ENCODE results near the gene OR6C74. TPM values are rescaled to one million over a fixed set of nuclear protein-coding genes. Genes with fewer than 3 reads are reported as not detected.

OR6C74 gene
- total RNA-seq = not detected in 2 replicates

DNA sequence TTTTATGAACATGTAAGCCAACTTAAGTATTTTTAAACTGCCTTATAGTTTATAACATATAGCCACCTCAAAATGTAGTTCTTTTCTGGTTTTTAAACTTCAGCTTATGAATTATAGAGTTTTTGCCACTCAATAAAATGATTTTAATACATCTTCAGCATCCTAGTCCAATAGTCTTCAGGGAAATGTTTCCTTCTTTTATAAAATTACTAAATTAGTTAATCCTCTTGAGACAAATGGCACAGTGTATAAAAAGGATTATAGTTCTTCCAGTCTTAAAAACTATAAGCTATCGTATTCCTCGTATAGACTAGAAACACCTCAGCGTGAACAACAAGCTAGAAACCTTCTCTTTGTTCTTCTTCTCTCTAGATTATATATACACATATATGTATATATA, at the start of gene OR6C74:
Gene OR6C74 (plus strand): TSS at position 301 of the 400 bp plus-strand sequence. CDS start 2,679 bp downstream, outside the sequence.

DNA sequence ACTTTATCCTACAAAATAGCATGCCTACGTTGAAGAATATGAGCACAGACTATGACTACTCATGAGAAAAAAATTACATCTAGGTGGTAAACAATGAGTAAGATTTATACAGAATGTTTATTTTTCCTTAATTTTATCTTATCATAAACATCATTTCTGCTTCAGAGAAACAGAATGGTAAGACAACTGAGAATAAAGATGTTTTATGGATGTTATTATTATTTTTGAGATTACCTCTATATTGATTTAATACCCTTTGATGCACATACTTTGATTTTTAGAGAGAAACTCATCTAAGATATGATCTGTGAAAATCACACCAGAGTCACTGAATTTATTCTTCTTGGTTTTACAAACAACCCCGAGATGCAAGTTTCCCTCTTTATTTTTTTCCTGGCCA, 23.7 kb upstream of the OR6C74 start, which contains the start of gene OR10A7:
Gene OR10A7 (plus strand): TSS at position 301 of the 400 bp plus-strand sequence. CDS start 0 bp downstream, at position 301.

Other genes starting within 250 kb of the OR6C74 start
- gene NEUROD4, start 224.6 kb upstream of the OR6C74 start, total RNA-seq = not detected in 2 replicates
- gene OR9K2, start 118.2 kb upstream of the OR6C74 start, total RNA-seq = not detected in 2 replicates
- gene OR10A7, start 23.6 kb upstream of the OR6C74 start, total RNA-seq = not detected in 2 replicates
- not detected in 2 replicates for gene OR6C6, start 52.0 kb downstream of the OR6C74 start, total RNA-seq
- gene OR6C1, start 69.7 kb downstream of the OR6C74 start, total RNA-seq = not detected in 2 replicates
- gene OR6C3, start 86.1 kb downstream of the OR6C74 start, total RNA-seq = not detected in 2 replicates
- gene OR6C75, start 118.4 kb downstream of the OR6C74 start, total RNA-seq = not detected in 2 replicates
- not detected in 2 replicates for gene OR6C65, start 155.9 kb downstream of the OR6C74 start, total RNA-seq
- not detected in 2 replicates for gene OR6C76, start 181.6 kb downstream of the OR6C74 start, total RNA-seq
- gene OR6C2, start 199.5 kb downstream of the OR6C74 start, total RNA-seq = not detected in 2 replicates
- not detected in 2 replicates for gene OR6C70, start 225.5 kb downstream of the OR6C74 start, total RNA-seq
- not detected in 2 replicates for gene OR6C68, start 247.8 kb downstream of the OR6C74 start, total RNA-seq

Data from smooth muscle cell of bladder (primary cell).